K562 (cell line): Measurements from ENCODE around the gene HMGXB3. TPM values are rescaled to one million over a fixed set of nuclear protein-coding genes. Genes with fewer than 3 reads are reported as not detected.

Source experiments
- ARID3B ChIP-seq: fragments of 250-450 bp; sonication (Bioruptor Pico); IDR thresholded peaks from 2 replicates; pipeline ENCODE4 v1.4.0; 2020; ENCODE audit warnings: borderline replicate concordance
- BRF1 ChIP-seq: IDR thresholded peaks from 3 replicates; pipeline ENCODE4 v1.6.1; 2011; ENCODE audit warnings: borderline replicate concordance, mild to moderate bottlenecking; ENCODE audit not compliant: insufficient read length; ENCODE audit errors: extremely low read depth
- E2F3 ChIP-seq: fragments of 250-450 bp; sonication (Bioruptor Pico); IDR thresholded peaks from 2 replicates; pipeline ENCODE4 v1.4.0; 2020; ENCODE audit warnings: mild to moderate bottlenecking
- ETV1 ChIP-seq: fragments of 450-650 bp; conservative IDR thresholded peaks from 2 replicates; pipeline ENCODE4 v1.6.1; 2016; ENCODE audit warnings: missing genetic modification characterization, control low read depth, low read depth, missing compliant biosample characterization
- FOXA3 ChIP-seq, 2 experiments: fragments of 450-650 bp in 1 of 2; sonication (generic) in 1 of 2; formaldehyde crosslinking; IDR thresholded peaks in 1 of 2; conservative IDR thresholded peaks in 1 of 2; 2 replicates each; pipeline versions ENCODE4 v1.4.0 to v1.8.0; 2020 to 2022; ENCODE audit warnings: mild to moderate bottlenecking in 2 of 2, missing genetic modification reagents in 1 of 2
- LEF1 ChIP-seq: fragments of 450-650 bp; IDR thresholded peaks from 2 replicates; pipeline ENCODE4 v1.6.1; 2016; ENCODE audit warnings: mild to moderate bottlenecking
- MIER1 ChIP-seq: fragments of 450-650 bp; IDR thresholded peaks from 2 replicates; pipeline ENCODE4 v1.6.1; 2016; ENCODE audit warnings: antibody characterized with exemption, mild to moderate bottlenecking, low read depth
- NELFE ChIP-seq: IDR thresholded peaks from 2 replicates; pipeline ENCODE4 v1.6.1; 2011; ENCODE audit warnings: mild to moderate bottlenecking; ENCODE audit not compliant: insufficient read depth, insufficient read length
- NFE2 ChIP-seq: IDR thresholded peaks from 2 replicates; pipeline ENCODE4 v1.6.1; 2014; ENCODE audit warnings: antibody characterized with exemption, low read depth
- POLR3A ChIP-seq: IDR thresholded peaks from 2 replicates; pipeline ENCODE4 v1.6.1; 2011; ENCODE audit warnings: borderline replicate concordance, mild to moderate bottlenecking, moderate library complexity; ENCODE audit not compliant: insufficient read length, insufficient read depth; ENCODE audit errors: extremely low read depth
- REST ChIP-seq, 2 experiments: fragments of 450-650 bp; formaldehyde crosslinking in 1 of 2; IDR thresholded peaks; 2 replicates each; pipeline versions ENCODE4 v1.4.0 to v1.6.1; 2014 to 2020; ENCODE audit warnings: mild to moderate bottlenecking in 2 of 2, borderline replicate concordance in 1 of 2, low read depth in 1 of 2
- RNF2 ChIP-seq: sonication (generic); IDR thresholded peaks from 2 replicates; pipeline ENCODE4 v1.6.1; 2016
- TAF15 ChIP-seq: fragments of 200-400 bp; formaldehyde crosslinking; IDR thresholded peaks from 2 replicates; pipeline ENCODE4 v1.6.1; 2017; ENCODE audit warnings: mild to moderate bottlenecking, low read depth, low read length, moderate library complexity
- TARDBP ChIP-seq: fragments of 450-650 bp; IDR thresholded peaks from 2 replicates; pipeline ENCODE4 v1.6.1; 2016
- TGIF2 ChIP-seq: sonication (generic); formaldehyde crosslinking; IDR thresholded peaks from 2 replicates; pipeline ENCODE4 v1.8.1; 2022; ENCODE audit warnings: mild to moderate bottlenecking, missing genetic modification reagents, moderate library complexity
- ZBTB1 ChIP-seq: sonication (generic); formaldehyde crosslinking; IDR thresholded peaks from 2 replicates; pipeline ENCODE4 v1.8.1; 2023; ENCODE audit warnings: missing genetic modification reagents, low read depth, mild to moderate bottlenecking, borderline replicate concordance
- ZNF224 ChIP-seq: sonication (generic); formaldehyde crosslinking; IDR thresholded peaks from 2 replicates; pipeline ENCODE4 v1.8.0; 2022; ENCODE audit warnings: mild to moderate bottlenecking, missing genetic modification reagents
- polyA plus RNA-seq, 8 experiments: library from polyadenylated mRNA; depleted of rRNA in 4 of 8; stranded (reverse) in 5 of 8; unstranded in 3 of 8; fragments of >200 nt; fragmentation: Nextera tagmentation in 2 of 8; fragmentation: Illumina TruSeq in 1 of 8; extraction: Ambion mirVana in 2 of 8; extraction: Trizol in 1 of 8; gene quantifications; 2 replicates each; pipeline versions ENCODE4 v1.2.1 to v1.2.3, GENCODE V29; 2011 to 2014; ENCODE audit warnings: inconsistent platforms in 1 of 8, missing spikeins in 1 of 8
- total RNA-seq, 7 experiments: library from RNA; depleted of rRNA in 6 of 7; stranded (reverse); fragments of >200 nt in 6 of 7; fragmentation: Illumina TruSeq in 2 of 7; extraction: Trizol in 2 of 7; gene quantifications; 2 replicates each; pipeline versions ENCODE4 v1.2.1 to v1.2.3, GENCODE V29; 2011 to 2021; ENCODE audit warnings: low replicate concordance in 1 of 7

Gene HMGXB3
- total and polyA plus RNA-seq, 9 of the 15 experiments (the other 6 are each of a cell fraction or from before 2014, with no cell fraction given) = 1.8 to 44.1 (median 32.2) TPM

GRCh38 chr5:150001660-150002486 is 1.3 kb downstream of the HMGXB3 start (continued):
- TF ChIP-seq LEF1 = no peak
- no peak for TF ChIP-seq POLR3A
- no peak for TF ChIP-seq TGIF2 (CRISPR knock-in tag)
- no peak for TF ChIP-seq MIER1
- TF ChIP-seq E2F3 (CRISPR knock-in tag) = no peak
- TF ChIP-seq ZNF224 (CRISPR knock-in tag) = no peak
- TF ChIP-seq TARDBP = no peak
- TF ChIP-seq FOXA3 (CRISPR knock-in tag; conservative IDR thresholded peaks at IDR 0.05 in 1 of 2, IDR thresholded peaks at IDR 0.05 in 1 of 2) = no peak
- TF ChIP-seq NFE2 = no peak
- TF ChIP-seq ARID3B = no peak
- TF ChIP-seq REST (IDR thresholded peaks at IDR 0.05; ENCODE audit: borderline replicate concordance) = 0 out of 2 replicates have a peak, but pooled peaks have one; percentile 4
- TF ChIP-seq REST (CRISPR knock-in tag; IDR thresholded peaks at IDR 0.05; ENCODE audit: low read depth) = no peak
- no peak for TF ChIP-seq NELFE
- TF ChIP-seq BRF1 = no peak
- no peak for TF ChIP-seq TAF15
- no peak for TF ChIP-seq ETV1 (tag)
- no peak for TF ChIP-seq RNF2
- TF ChIP-seq ZBTB1 (CRISPR knock-in tag) = no peak
